Activated gamma-delta T cell treated with Interleukin-2 at 50 U/mL for 16 hours (primary cell): ENCODE measurements around the gene LRMDA.

Experiments
- DNase-seq: peaks from one replicate; pipeline ENCODE4 v3.0.0-alpha.2; 2020

Gene LRMDA

GRCh38 chr10:75978213-75978612 lies 546.8 kb downstream of the LRMDA start:
- no peak for DNase-seq

- no peak for DNase-seq
Measured at GRCh38 chr10:75980419-75981002, 549.1 kb downstream of the LRMDA start.

- DNase-seq, result no peak
Measured at GRCh38 chr10:75982611-75983369, 551.4 kb downstream of the LRMDA start.

- no peak for DNase-seq
Measured at GRCh38 chr10:75984067-75984466, 552.6 kb downstream of the LRMDA start.

GRCh38 chr10:75987616-75988015 lies 556.2 kb downstream of the LRMDA start:
- DNase-seq, result no peak

- DNase-seq, result no peak
Measured at GRCh38 chr10:75994357-75995040, 563.1 kb downstream of the LRMDA start.

- DNase-seq, result no peak
Measured at GRCh38 chr10:75995041-75995430, 563.6 kb downstream of the LRMDA start.

GRCh38 chr10:75995720-75996119 lies 564.3 kb downstream of the LRMDA start:
- DNase-seq, result no peak

- DNase-seq, result no peak
Measured at GRCh38 chr10:75999001-75999400, 567.6 kb downstream of the LRMDA start.

GRCh38 chr10:75999515-76000209 lies 568.2 kb downstream of the LRMDA start:
- DNase-seq, result no peak

GRCh38 chr10:76000550-76000949 lies 569.1 kb downstream of the LRMDA start:
- no peak for DNase-seq

- DNase-seq, result no peak
Measured at GRCh38 chr10:76001019-76001418, 569.6 kb downstream of the LRMDA start.

- DNase-seq, result no peak
Measured at GRCh38 chr10:76001461-76001860, 570.0 kb downstream of the LRMDA start.

GRCh38 chr10:76002262-76002854 lies 570.9 kb downstream of the LRMDA start:
- no peak for DNase-seq

- DNase-seq, result no peak
Measured at GRCh38 chr10:76007667-76008181, 576.3 kb downstream of the LRMDA start.

GRCh38 chr10:76009531-76009930 lies 578.1 kb downstream of the LRMDA start:
- no peak for DNase-seq

GRCh38 chr10:76010703-76011102 lies 579.3 kb downstream of the LRMDA start:
- no peak for DNase-seq

GRCh38 chr10:76012716-76013327 lies 581.4 kb downstream of the LRMDA start:
- no peak for DNase-seq

- no peak for DNase-seq
Measured at GRCh38 chr10:76015245-76015644, 583.8 kb downstream of the LRMDA start.

GRCh38 chr10:76017026-76017732 lies 585.8 kb downstream of the LRMDA start:
- DNase-seq, result no peak

GRCh38 chr10:76017733-76018433 lies 586.5 kb downstream of the LRMDA start:
- no peak for DNase-seq
